Lung (tissue), 12 donors: ENCODE results near the gene SPRYD3. TPM values are rescaled to one million over a fixed set of nuclear protein-coding genes. Genes with fewer than 3 reads are reported as not detected.
A peak's percentile ranks its signal among the peaks of the same experiment; 100 is the strongest.

Experiments
- ATAC-seq: fragments of 200-7000 bp; cut with Tn5 transposase; one replicate; pipeline ENCODE4 v1.9.1; 2020; ENCODE audit warnings: moderate number of reproducible peaks; ENCODE audit not compliant: insufficient read depth, low FRiP score
- DNase-seq, 3 donors: peaks; one replicate each; pipeline ENCODE4 v3.0.0-alpha.2; 2013 to 2017
- H3K27ac ChIP-seq, 2 donors: one replicate each; pipeline ENCODE4 v1.5.1; 2013; ENCODE audit warnings: mild to moderate bottlenecking in 2 of 2, moderate library complexity in 2 of 2, control low read depth in 1 of 2, inconsistent platforms in 1 of 2, low read depth in 1 of 2, low read length in 1 of 2
- H3K27me3 ChIP-seq, 3 donors: one replicate each; pipeline ENCODE4 v1.5.1; 2013; ENCODE audit warnings: low read length in 2 of 3; ENCODE audit not compliant: control insufficient read depth in 3 of 3, insufficient read depth in 3 of 3
- H3K36me3 ChIP-seq, 4 donors: one replicate each; pipeline ENCODE4 v1.5.1; 2013; ENCODE audit warnings: low read length in 4 of 4, mild to moderate bottlenecking in 1 of 4, moderate library complexity in 1 of 4; ENCODE audit not compliant: control insufficient read depth in 4 of 4, insufficient read depth in 4 of 4
- H3K4me1 ChIP-seq, 5 donors: one replicate each; pipeline ENCODE4 v1.5.1; 2013; ENCODE audit warnings: low read length in 5 of 5, mild to moderate bottlenecking in 2 of 5, moderate library complexity in 1 of 5; ENCODE audit not compliant: control insufficient read depth in 5 of 5, insufficient read depth in 5 of 5
- H3K4me3 ChIP-seq: one replicate; pipeline ENCODE4 v1.5.1; 2013; ENCODE audit warnings: mild to moderate bottlenecking, control low read depth, moderate library complexity
- H3K9ac ChIP-seq, 2 donors: one replicate each; pipeline ENCODE4 v1.5.1; 2013; ENCODE audit warnings: low read length in 2 of 2, control low read depth in 1 of 2; ENCODE audit not compliant: insufficient read depth in 1 of 2
- H3K9me3 ChIP-seq, 4 donors: one replicate each; pipeline ENCODE4 v1.5.1; 2013; ENCODE audit warnings: low read length in 3 of 4, mild to moderate bottlenecking in 1 of 4, moderate library complexity in 1 of 4; ENCODE audit not compliant: control insufficient read depth in 4 of 4, insufficient read depth in 3 of 4
- WGBS, 2 donors: extraction: QIAGEN DNeasy Blood & Tissue Kit; methylation state at CpG; one replicate each; pipeline ENCODE4 v1.1.7; 2013; 5-methylcytosine and 5-hydroxymethylcytosine counted together
- polyA plus RNA-seq, 2 donors: library from polyadenylated mRNA; stranded (reverse); fragments of 200-250 nt; gene quantifications; one replicate each; pipeline ENCODE4 v1.2.1, GENCODE V29; 2013
- total RNA-seq, 2 donors: library from RNA; depleted of rRNA in 1 of 2; stranded (reverse); fragments of >200 nt in 1 of 2; gene quantifications; one replicate each; pipeline ENCODE4 v1.2.1, GENCODE V29; 2014 to 2021
- TF ChIP-seq, protein P1 (sequence below): IDR thresholded peaks from 2 replicates; pipeline ENCODE4 v1.5.1; 2012; ENCODE audit warnings: mild to moderate bottlenecking; ENCODE audit errors: control extremely low read depth, extremely low read depth
- donor health status: control.
- donor health status: control.
- donor health status: Bipolar disorder and iron deficiency.
- donor health status: healthy.
- donor health status: DM: yes; HTN: yes; CAD: no.

Gene SPRYD3
- total and polyA plus RNA-seq, 4 donors = 17.1 to 60.2 (median 34.9) TPM

DNA sequence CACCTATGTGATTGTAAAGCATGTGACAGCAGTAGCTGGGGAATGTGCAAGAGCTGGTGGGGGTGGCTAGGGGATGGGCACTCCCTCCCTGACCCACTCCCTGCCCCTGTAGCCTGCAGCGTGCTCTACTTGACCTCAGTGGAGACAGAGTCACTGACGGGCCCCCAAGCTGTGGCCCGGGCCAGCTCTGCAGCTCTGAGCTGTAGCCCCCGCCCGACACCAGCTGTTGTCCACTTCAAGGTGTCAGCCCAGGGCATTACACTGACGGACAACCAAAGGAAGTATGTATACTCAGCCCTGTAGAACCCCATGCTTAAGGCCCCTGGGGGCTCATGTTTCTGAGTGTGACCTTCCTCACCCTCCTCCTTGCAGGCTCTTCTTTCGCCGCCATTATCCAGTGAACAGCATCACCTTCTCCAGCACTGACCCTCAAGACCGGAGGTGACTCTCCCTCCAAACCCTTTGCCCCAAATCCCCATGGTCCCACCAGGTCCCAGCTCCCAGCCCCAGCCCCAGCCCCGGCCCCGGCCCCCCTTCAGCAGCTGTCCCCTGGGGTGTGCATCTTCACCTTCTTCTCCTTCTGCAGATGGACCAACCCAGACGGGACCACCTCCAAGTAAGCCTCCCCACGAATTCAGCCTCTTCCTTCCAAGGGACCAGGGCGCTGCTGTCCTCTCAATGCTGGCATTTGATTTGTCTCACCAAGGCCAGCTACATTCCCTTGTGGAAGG, 16.0 kb downstream of the SPRYD3 start:
- DNase-seq = no peak

DNA sequence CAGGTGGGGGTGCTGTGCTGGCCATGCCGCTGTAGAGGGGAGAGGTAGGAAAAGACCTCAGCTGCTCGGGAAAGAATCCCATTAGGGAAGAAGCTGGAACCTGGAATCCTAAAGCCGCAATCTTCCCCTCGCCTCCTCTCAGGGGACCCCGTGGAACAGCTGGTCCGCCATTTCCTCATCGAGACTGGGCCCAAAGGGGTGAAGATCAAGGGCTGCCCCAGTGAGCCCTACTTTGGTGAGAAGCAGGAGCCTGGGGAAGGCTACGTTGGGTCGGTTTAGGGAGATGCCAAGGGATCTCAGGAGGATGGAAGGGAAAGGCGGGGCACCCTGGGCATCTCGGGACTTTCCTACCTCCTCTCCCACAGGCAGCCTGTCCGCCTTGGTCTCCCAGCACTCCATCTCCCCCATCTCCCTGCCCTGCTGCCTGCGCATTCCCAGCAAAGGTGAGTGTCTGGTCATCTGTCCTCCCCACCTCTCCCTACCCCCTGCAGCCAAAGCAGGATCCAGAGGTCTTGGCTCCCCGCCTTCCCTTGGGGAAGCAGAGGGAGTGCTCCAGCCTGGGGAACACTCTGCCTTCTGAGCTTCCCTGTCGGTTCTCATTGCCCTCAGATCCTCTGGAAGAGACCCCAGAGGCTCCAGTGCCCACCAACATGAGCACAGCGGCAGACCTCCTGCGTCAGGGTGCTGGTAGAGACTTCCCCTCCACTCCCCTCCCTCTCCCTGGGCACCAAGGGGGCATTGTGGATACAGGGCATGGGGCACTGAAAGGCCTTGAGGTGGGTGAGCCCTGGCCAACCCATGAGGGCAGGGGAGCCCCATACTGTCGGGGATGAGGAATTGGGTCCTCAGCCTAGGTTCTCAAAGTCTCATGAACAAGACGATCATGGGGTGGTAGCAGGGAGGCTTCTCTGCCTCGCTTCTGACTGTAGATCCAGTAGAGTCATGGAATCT, 16.9 kb downstream of the SPRYD3 start:
- peak overlapping the region in 1 of 2 donors; percentile 4 for H3K9ac ChIP-seq
- peaks cover 0 to 77% (median 51%) of the 10 kb centered on the region in 4 donors for H3K36me3 ChIP-seq
- no peaks in the 10 kb centered on the region for H3K27me3 ChIP-seq
- H3K4me1 ChIP-seq = peaks cover 0 to 25% (median 11%) of the 10 kb centered on the region in 5 donors
- ATAC-seq (no peak), DNase-seq (no peak)
- H3K9me3 ChIP-seq = no peaks in the 10 kb centered on the region
- TF ChIP-seq, protein P1, sequence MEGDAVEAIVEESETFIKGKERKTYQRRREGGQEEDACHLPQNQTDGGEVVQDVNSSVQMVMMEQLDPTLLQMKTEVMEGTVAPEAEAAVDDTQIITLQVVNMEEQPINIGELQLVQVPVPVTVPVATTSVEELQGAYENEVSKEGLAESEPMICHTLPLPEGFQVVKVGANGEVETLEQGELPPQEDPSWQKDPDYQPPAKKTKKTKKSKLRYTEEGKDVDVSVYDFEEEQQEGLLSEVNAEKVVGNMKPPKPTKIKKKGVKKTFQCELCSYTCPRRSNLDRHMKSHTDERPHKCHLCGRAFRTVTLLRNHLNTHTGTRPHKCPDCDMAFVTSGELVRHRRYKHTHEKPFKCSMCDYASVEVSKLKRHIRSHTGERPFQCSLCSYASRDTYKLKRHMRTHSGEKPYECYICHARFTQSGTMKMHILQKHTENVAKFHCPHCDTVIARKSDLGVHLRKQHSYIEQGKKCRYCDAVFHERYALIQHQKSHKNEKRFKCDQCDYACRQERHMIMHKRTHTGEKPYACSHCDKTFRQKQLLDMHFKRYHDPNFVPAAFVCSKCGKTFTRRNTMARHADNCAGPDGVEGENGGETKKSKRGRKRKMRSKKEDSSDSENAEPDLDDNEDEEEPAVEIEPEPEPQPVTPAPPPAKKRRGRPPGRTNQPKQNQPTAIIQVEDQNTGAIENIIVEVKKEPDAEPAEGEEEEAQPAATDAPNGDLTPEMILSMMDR = no peak
- H3K4me3 ChIP-seq = no peak overlapping the region
- 74 to 81% methylated on average over 20 of the region's 20 CpGs for WGBS, 2 donors
- peak overlapping the region in 1 of 2 donors; percentile 43 for H3K27ac ChIP-seq

More for the DNA sequence above, 16.0 kb downstream of the SPRYD3 start:
- no peak overlapping the region for H3K4me3 ChIP-seq
- no peak overlapping the region for H3K9ac ChIP-seq
- 82 to 89% methylated on average over 14 of the region's 14 CpGs for WGBS, 2 donors
- ATAC-seq = no peak
- TF ChIP-seq, protein P1 = no peak
- H3K4me1 ChIP-seq = peaks cover 0 to 25% (median 11%) of the 10 kb centered on the region in 5 donors
- H3K27ac ChIP-seq = peak overlapping the region; percentile 2 to 12
- no peaks in the 10 kb centered on the region for H3K27me3 ChIP-seq
- H3K9me3 ChIP-seq = no peaks in the 10 kb centered on the region
- peaks cover 0 to 78% (median 42%) of the 10 kb centered on the region in 4 donors for H3K36me3 ChIP-seq

DNA sequence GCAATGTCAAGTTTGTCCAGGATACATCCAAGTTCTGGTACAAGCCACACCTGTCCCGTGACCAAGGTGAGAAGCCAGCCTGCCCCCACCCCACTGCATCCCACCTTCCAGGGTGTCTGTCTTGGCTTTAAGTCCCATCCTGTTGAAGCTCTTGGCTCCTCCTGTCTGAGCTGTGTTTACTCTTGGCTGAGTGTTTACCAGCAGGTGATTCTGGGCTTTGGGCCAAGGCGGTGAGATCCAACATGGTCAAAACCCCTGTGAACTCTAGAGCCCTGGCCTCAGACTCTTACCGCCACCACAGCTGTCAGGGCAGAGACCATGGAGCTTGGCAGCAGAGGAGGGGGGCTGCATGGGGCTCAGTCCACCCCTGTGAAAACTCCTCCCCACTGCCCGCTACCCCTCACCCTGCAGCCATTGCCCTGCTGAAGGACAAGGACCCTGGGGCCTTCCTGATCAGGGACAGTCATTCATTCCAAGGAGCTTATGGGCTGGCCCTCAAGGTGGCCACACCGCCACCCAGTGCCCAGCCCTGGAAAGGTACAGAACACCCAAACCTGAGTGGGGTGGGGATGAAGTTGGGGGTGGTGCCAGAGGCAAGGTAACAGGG, 17.7 kb downstream of the SPRYD3 start:
- peak; percentile 8 for ATAC-seq
- peaks cover 0 to 80% (median 55%) of the 10 kb centered on the region in 4 donors for H3K36me3 ChIP-seq
- 66 to 77% methylated on average over 5 of the region's 5 CpGs for WGBS, 2 donors
- peak overlapping the region in 1 of 2 donors; percentile 4 for H3K9ac ChIP-seq
- DNase-seq = peak in 2 of 3 donors; percentile 56 to 63
- H3K4me1 ChIP-seq = peaks cover 0 to 25% (median 11%) of the 10 kb centered on the region in 5 donors
- no peaks in the 10 kb centered on the region for H3K9me3 ChIP-seq
- TF ChIP-seq, protein P1 = no peak
- no peaks in the 10 kb centered on the region for H3K27me3 ChIP-seq
- peak overlapping the region in 1 of 2 donors; percentile 43 for H3K27ac ChIP-seq
- H3K4me3 ChIP-seq = no peak overlapping the region
